GM23338 (cell line): ENCODE measurements around the gene C2orf92. TPM values are rescaled to one million over a fixed set of nuclear protein-coding genes. Genes with fewer than 3 reads are reported as not detected.

Source experiments
- ATAC-seq: fragments of 200-7000 bp; cut with Tn5 transposase; 3 replicates; pipeline ENCODE4 v1.9.1; 2020
- DNase-seq: peaks from one replicate; pipeline ENCODE4 v3.0.0-alpha.2; 2015; ENCODE audit warnings: low spot score
- H2AFZ ChIP-seq: fragments of 200-600 bp; sonication (generic); 2 replicates; pipeline ENCODE4 v1.8.0; 2016; ENCODE audit warnings: antibody characterized with exemption, mild to moderate bottlenecking, moderate library complexity
- H3F3A ChIP-seq: fragments of 200-600 bp; sonication (generic); replicated peaks from 2 replicates; pipeline ENCODE4 v1.8.0; 2017; ENCODE audit warnings: antibody characterized with exemption, mixed run types, low read depth
- H3K27ac ChIP-seq: fragments of 200-600 bp; sonication (generic); 2 replicates; pipeline ENCODE4 v1.6.1; 2016; ENCODE audit warnings: low read depth
- H3K27me3 ChIP-seq: fragments of 200-600 bp; sonication (generic); 2 replicates; pipeline ENCODE4 v1.8.0; 2016; ENCODE audit warnings: mild to moderate bottlenecking, mixed run types, moderate library complexity; ENCODE audit not compliant: insufficient read depth
- H3K36me3 ChIP-seq: fragments of 200-600 bp; sonication (generic); 2 replicates; pipeline ENCODE4 v1.8.0; 2016; ENCODE audit warnings: mild to moderate bottlenecking; ENCODE audit not compliant: insufficient read depth
- H3K4me1 ChIP-seq: fragments of 200-600 bp; sonication (generic); 2 replicates; pipeline ENCODE4 v1.8.0; 2016; ENCODE audit warnings: mild to moderate bottlenecking, moderate library complexity; ENCODE audit not compliant: insufficient read depth
- H3K4me2 ChIP-seq: fragments of 200-600 bp; sonication (generic); 2 replicates; pipeline ENCODE4 v1.7.1; 2017; ENCODE audit warnings: mixed run types
- H3K4me3 ChIP-seq: fragments of 200-600 bp; sonication (generic); 2 replicates; pipeline ENCODE4 v1.6.1; 2016; ENCODE audit warnings: mixed run types
- H3K79me2 ChIP-seq: fragments of 200-600 bp; sonication (generic); replicated peaks from 2 replicates; pipeline ENCODE4 v1.8.0; 2017; ENCODE audit warnings: mild to moderate bottlenecking; ENCODE audit not compliant: insufficient read depth
- H3K9me2 ChIP-seq: fragments of 200-600 bp; sonication (generic); 2 replicates; pipeline ENCODE4 v1.8.0; 2017; ENCODE audit not compliant: insufficient read depth
- H4K20me1 ChIP-seq: fragments of 200-600 bp; sonication (generic); replicated peaks from 2 replicates; pipeline ENCODE4 v1.8.0; 2017; ENCODE audit warnings: mild to moderate bottlenecking; ENCODE audit not compliant: insufficient read depth
- H3K27ac Mint-ChIP-seq: 2 replicates; pipeline ENCODE4 v1.8.0; 2020; ENCODE audit warnings: inconsistent platforms, mild to moderate bottlenecking, moderate library complexity, mixed read lengths
- H3K27me3 Mint-ChIP-seq: 3 replicates; pipeline ENCODE4 v1.8.0; 2022; ENCODE audit warnings: low read depth, mild to moderate bottlenecking, moderate library complexity, mixed read lengths, inconsistent platforms; ENCODE audit not compliant: insufficient read depth, poor library complexity
- H3K36me3 Mint-ChIP-seq: 3 replicates; pipeline ENCODE4 v1.8.0; 2021; ENCODE audit warnings: low read depth, mild to moderate bottlenecking, inconsistent platforms, moderate library complexity, mixed read lengths
- H3K4me1 Mint-ChIP-seq: 3 replicates; pipeline ENCODE4 v1.8.0; 2020; ENCODE audit warnings: mild to moderate bottlenecking, inconsistent platforms, mixed read lengths
- H3K4me3 Mint-ChIP-seq: 3 replicates; pipeline ENCODE4 v1.8.0; 2021; ENCODE audit warnings: moderate library complexity, mild to moderate bottlenecking, inconsistent platforms, mixed read lengths
- H3K9me3 Mint-ChIP-seq: 3 replicates; pipeline ENCODE4 v1.8.0; 2020; ENCODE audit warnings: moderate library complexity, mild to moderate bottlenecking, inconsistent platforms, mixed read lengths
- CREB1 ChIP-seq: fragments of 250-450 bp; sonication (Bioruptor Pico); IDR thresholded peaks from 2 replicates; pipeline ENCODE4 v1.5.0; 2020; ENCODE audit warnings: low read depth, mild to moderate bottlenecking, moderate library complexity
- ETS1 ChIP-seq: IDR thresholded peaks from 2 replicates; pipeline ENCODE4 v1.6.1; 2016; ENCODE audit warnings: antibody characterized with exemption
- EZH2 ChIP-seq: fragments of 200-600 bp; sonication (generic); IDR thresholded peaks from one replicate; pipeline ENCODE4 v1.8.0; 2017; ENCODE audit warnings: antibody characterized with exemption, mild to moderate bottlenecking, low read depth; ENCODE audit not compliant: unreplicated experiment
- JUNB ChIP-seq: IDR thresholded peaks from one replicate; pipeline ENCODE4 v1.6.1; 2016; ENCODE audit warnings: antibody characterized with exemption; ENCODE audit not compliant: unreplicated experiment
- NANOG ChIP-seq: IDR thresholded peaks from 2 replicates; pipeline ENCODE4 v1.6.1; 2016; ENCODE audit warnings: antibody characterized with exemption, borderline replicate concordance
- REST ChIP-seq: IDR thresholded peaks from one replicate; pipeline ENCODE4 v1.6.1; 2018; ENCODE audit warnings: antibody characterized with exemption; ENCODE audit not compliant: unreplicated experiment
- STAT1 ChIP-seq: IDR thresholded peaks from one replicate; pipeline ENCODE4 v1.6.1; 2016; ENCODE audit warnings: antibody characterized with exemption; ENCODE audit not compliant: unreplicated experiment
- ZNF331 ChIP-seq: fragments of 250-450 bp; sonication (Bioruptor Pico); IDR thresholded peaks from 2 replicates; pipeline ENCODE4 v1.5.0; 2020; ENCODE audit warnings: low read depth, mild to moderate bottlenecking, moderate library complexity
- polyA plus RNA-seq: library from polyadenylated mRNA; unstranded; fragments of >200 nt; fragmentation: Nextera tagmentation; extraction: Ambion mirVana; gene quantifications from 2 replicates; pipeline ENCODE4 v1.2.1, GENCODE V29; 2016
- total RNA-seq: library from RNA; depleted of rRNA; stranded (reverse); fragments of >200 nt; shearing (Covaris generic); gene quantifications from 2 replicates; pipeline ENCODE4 v1.2.3, GENCODE V29; 2014
- TF ChIP-seq, protein P1 (sequence below), 2 experiments: fragments of 200-600 bp in 1 of 2; sonication (generic) in 1 of 2; conservative IDR thresholded peaks; 2 replicates each; pipeline versions ENCODE4 v1.5.1 to v1.6.1; 2016 to 2017; ENCODE audit warnings: antibody characterized with exemption in 2 of 2, low read depth in 2 of 2, mild to moderate bottlenecking in 2 of 2, moderate library complexity in 1 of 2

The C2orf92 gene
- total and polyA plus RNA-seq, 2 experiments from 2014 or later: 1.7 to 2.6 TPM

GRCh38 chr2:97708048-97708380 is 38.5 kb downstream of the C2orf92 start:
- Histone ChIP-seq H3F3A (no peaks in the 10 kb centered on the region), H3K27ac (no peak overlapping the region), H3K9me2 (no peaks in the 10 kb centered on the region), H2AFZ (no peak overlapping the region), H3K36me3 (no peaks in the 10 kb centered on the region), H3K4me1 (no peaks in the 10 kb centered on the region), H3K27me3 (no peaks in the 10 kb centered on the region), H4K20me1 (no peaks in the 10 kb centered on the region), H3K79me2 (no peaks in the 10 kb centered on the region), H3K4me2 (no peak overlapping the region), H3K4me3 (no peak overlapping the region)
- no peak for TF ChIP-seq EZH2
- no peak for ATAC-seq
- peaks cover 4% of the 10 kb centered on the region for H3K27me3 Mint-ChIP-seq
- H3K4me1 Mint-ChIP-seq: no peaks in the 10 kb centered on the region
- H3K9me3 Mint-ChIP-seq: no peaks in the 10 kb centered on the region; the same call in 2 of the 3 replicates
- H3K4me3 Mint-ChIP-seq: no peak overlapping the region
- no peak for DNase-seq
- H3K36me3 Mint-ChIP-seq: peaks cover 2% of the 10 kb centered on the region; the same call in 1 of the 3 replicates
- H3K27ac Mint-ChIP-seq: no peak overlapping the region

GRCh38 chr2:97708608-97709007 is 39.1 kb downstream of the C2orf92 start:
- H3K79me2 ChIP-seq: no peaks in the 10 kb centered on the region
- no peaks in the 10 kb centered on the region for H3K27me3 ChIP-seq
- H3K4me3 ChIP-seq: no peak overlapping the region
- TF ChIP-seq EZH2: no peak
- no peak for TF ChIP-seq STAT1
- TF ChIP-seq CREB1 (CRISPR knock-in tag): no peak
- no peak for TF ChIP-seq ETS1
- TF ChIP-seq, protein P1, sequence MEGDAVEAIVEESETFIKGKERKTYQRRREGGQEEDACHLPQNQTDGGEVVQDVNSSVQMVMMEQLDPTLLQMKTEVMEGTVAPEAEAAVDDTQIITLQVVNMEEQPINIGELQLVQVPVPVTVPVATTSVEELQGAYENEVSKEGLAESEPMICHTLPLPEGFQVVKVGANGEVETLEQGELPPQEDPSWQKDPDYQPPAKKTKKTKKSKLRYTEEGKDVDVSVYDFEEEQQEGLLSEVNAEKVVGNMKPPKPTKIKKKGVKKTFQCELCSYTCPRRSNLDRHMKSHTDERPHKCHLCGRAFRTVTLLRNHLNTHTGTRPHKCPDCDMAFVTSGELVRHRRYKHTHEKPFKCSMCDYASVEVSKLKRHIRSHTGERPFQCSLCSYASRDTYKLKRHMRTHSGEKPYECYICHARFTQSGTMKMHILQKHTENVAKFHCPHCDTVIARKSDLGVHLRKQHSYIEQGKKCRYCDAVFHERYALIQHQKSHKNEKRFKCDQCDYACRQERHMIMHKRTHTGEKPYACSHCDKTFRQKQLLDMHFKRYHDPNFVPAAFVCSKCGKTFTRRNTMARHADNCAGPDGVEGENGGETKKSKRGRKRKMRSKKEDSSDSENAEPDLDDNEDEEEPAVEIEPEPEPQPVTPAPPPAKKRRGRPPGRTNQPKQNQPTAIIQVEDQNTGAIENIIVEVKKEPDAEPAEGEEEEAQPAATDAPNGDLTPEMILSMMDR (conservative IDR thresholded peaks at IDR 0.05; ENCODE audit: low read depth in 2 of 2): no peak
- TF ChIP-seq JUNB: no peak
- no peak for TF ChIP-seq ZNF331
- TF ChIP-seq NANOG: no peak
- no peak for TF ChIP-seq REST
- ATAC-seq (no peak), DNase-seq (no peak)
- no peak overlapping the region for H3K4me2 ChIP-seq
- H3K4me1 Mint-ChIP-seq: peaks cover 3% of the 10 kb centered on the region; the same call in 2 of the 3 replicates
- H3K9me3 Mint-ChIP-seq: no peaks in the 10 kb centered on the region; the same call in 2 of the 3 replicates
- H4K20me1 ChIP-seq: no peaks in the 10 kb centered on the region
- no peak overlapping the region for H3K4me3 Mint-ChIP-seq
- no peak overlapping the region for H2AFZ ChIP-seq
- peaks cover 4% of the 10 kb centered on the region for H3K27me3 Mint-ChIP-seq
- no peak overlapping the region for H3K27ac Mint-ChIP-seq
- H3F3A ChIP-seq: no peaks in the 10 kb centered on the region
- no peaks in the 10 kb centered on the region for H3K36me3 ChIP-seq
- no peaks in the 10 kb centered on the region for H3K4me1 ChIP-seq
- no peak overlapping the region for H3K27ac ChIP-seq
- H3K9me2 ChIP-seq: no peaks in the 10 kb centered on the region
- H3K36me3 Mint-ChIP-seq: peaks cover 2% of the 10 kb centered on the region; the same call in 1 of the 3 replicates
